A549 (cell line): ENCODE results near the gene SRSF8. TPM values are rescaled to one million over a fixed set of nuclear protein-coding genes. Genes with fewer than 3 reads are reported as not detected.

ENCODE experiments used
- ATAC-seq, 2 experiments: fragments of 200-7000 bp in 1 of 2; fragments of >200 bp in 1 of 2; cut with Nextera tagmentation in 1 of 2; cut with Tn5 transposase in 1 of 2; 3 replicates each; pipeline versions ENCODE4 v1.8.0 to v1.9.1; 2018 to 2020; ENCODE audit warnings: mild to moderate bottlenecking in 1 of 2, moderate library complexity in 1 of 2
- CTCF ChIA-PET: fragments of 300-600 bp; sonication (Branson Sonifier 250); formaldehyde crosslinking; extraction: SDS; loops from one replicate; lab custom pipeline; 2021; ENCODE audit warnings: antibody characterized with exemption, inconsistent platforms; lab: Yijun Ruan, JAX
- POLR2A ChIA-PET: fragments of 350-600 bp; formaldehyde crosslinking; extraction: SDS; loops from one replicate; lab custom pipeline; 2021; ENCODE audit warnings: antibody characterized with exemption, inconsistent platforms; lab: Yijun Ruan, JAX
- DNase-seq, 2 experiments: peaks; one replicate each; pipeline versions ENCODE4 v3.0.0 to v3.0.0-alpha.2; 2011 to 2016; ENCODE audit warnings: low read depth in 1 of 2, low spot score in 1 of 2
- FAIRE-seq: peaks from 2 replicates; lab custom pipeline; 2011; peaks lifted over from hg19 to GRCh38; lab: Jason Lieb, UNC
- H3K27ac ChIP-seq, 2 experiments: fragments of >200 bp; sonication (Bioruptor Twin); formaldehyde crosslinking; 3 replicates each; pipeline ENCODE4 v1.5.1; 2016 to 2017
- H3K4me1 ChIP-seq: fragments of >200 bp; sonication (Bioruptor Twin); formaldehyde crosslinking; 3 replicates; pipeline ENCODE4 v1.6.1; 2016
- H3K4me2 ChIP-seq: fragments of >200 bp; sonication (Bioruptor Twin); formaldehyde crosslinking; 3 replicates; pipeline ENCODE4 v1.6.1; 2016
- H3K4me3 ChIP-seq: fragments of >200 bp; sonication (Bioruptor Twin); formaldehyde crosslinking; 3 replicates; pipeline ENCODE4 v1.5.1; 2016
- H3K9me3 ChIP-seq: fragments of >200 bp; sonication (Bioruptor Twin); formaldehyde crosslinking; 3 replicates; pipeline ENCODE4 v1.6.1; 2016
- BHLHE40 ChIP-seq: IDR thresholded peaks from 2 replicates; pipeline ENCODE4 v1.6.1; 2012; ENCODE audit warnings: low read depth, low read length, inconsistent platforms
- CHD4 ChIP-seq: fragments of 200-600 bp; sonication (generic); IDR thresholded peaks from 2 replicates; pipeline ENCODE4 v1.6.1; 2016; ENCODE audit warnings: antibody characterized with exemption, mild to moderate bottlenecking, borderline replicate concordance
- EHF ChIP-seq: fragments of 250-450 bp; sonication (Bioruptor Pico); IDR thresholded peaks from 2 replicates; pipeline ENCODE4 v1.5.0; 2020; ENCODE audit warnings: mild to moderate bottlenecking
- ESRRA ChIP-seq: fragments of 150-350 bp; IDR thresholded peaks from 2 replicates; pipeline ENCODE4 v1.6.1; 2014; ENCODE audit warnings: mild to moderate bottlenecking, low read length, borderline replicate concordance
- HEYL ChIP-seq: fragments of 250-450 bp; sonication (Bioruptor Pico); IDR thresholded peaks from 2 replicates; pipeline ENCODE4 v1.8.0; 2021; ENCODE audit warnings: mild to moderate bottlenecking, moderate library complexity
- HOXB13 ChIP-seq: fragments of 250-450 bp; sonication (Bioruptor Pico); IDR thresholded peaks from 2 replicates; pipeline ENCODE4 v1.5.0; 2020; ENCODE audit warnings: low read depth, mild to moderate bottlenecking, moderate library complexity
- JUN ChIP-seq, 2 experiments: fragments of >200 bp; sonication (Bioruptor Twin); formaldehyde crosslinking; IDR thresholded peaks; 2 replicates in 1 of 2; 3 replicates in 1 of 2; pipeline ENCODE4 v1.6.1; 2016 to 2017
- JUNB ChIP-seq: fragments of >200 bp; sonication (Bioruptor Twin); formaldehyde crosslinking; IDR thresholded peaks from 2 replicates; pipeline ENCODE4 v1.6.1; 2016
- MYC ChIP-seq: IDR thresholded peaks from 2 replicates; pipeline ENCODE4 v1.6.1; 2012; ENCODE audit warnings: mild to moderate bottlenecking, inconsistent platforms, low read length, improper control_type of control experiment, borderline replicate concordance
- REST ChIP-seq: fragments of 200-600 bp; sonication (generic); IDR thresholded peaks from 2 replicates; pipeline ENCODE4 v1.6.1; 2016; ENCODE audit warnings: antibody characterized with exemption, mild to moderate bottlenecking, moderate library complexity
- RNF2 ChIP-seq: fragments of 200-600 bp; sonication (generic); IDR thresholded peaks from 2 replicates; pipeline ENCODE4 v1.6.1; 2016; ENCODE audit warnings: low read depth, mild to moderate bottlenecking, antibody characterized with exemption, moderate library complexity, borderline replicate concordance
- TFCP2L1 ChIP-seq: fragments of 250-450 bp; sonication (Bioruptor Pico); IDR thresholded peaks from 2 replicates; pipeline ENCODE4 v1.5.0; 2021; ENCODE audit warnings: mild to moderate bottlenecking
- ZSCAN20 ChIP-seq: fragments of 250-450 bp; sonication (Bioruptor Pico); IDR thresholded peaks from 2 replicates; pipeline ENCODE4 v1.8.0; 2022; ENCODE audit warnings: mild to moderate bottlenecking, moderate library complexity
- WGBS: methylation state at CpG from one replicate; pipeline ENCODE4 v1.1.6; 2017; ENCODE audit errors: missing lambda C conversion rate; 5-methylcytosine and 5-hydroxymethylcytosine counted together
- polyA plus RNA-seq, 4 experiments: library from polyadenylated mRNA; depleted of rRNA in 3 of 4; stranded (reverse); fragments of >200 nt; fragmentation: RNase III in 1 of 4; extraction: RNeasy Plus Mini Kit Qiagen cat#74134 plus additional on column Dnase treatment in 1 of 4; gene quantifications; 2 replicates in 3 of 4; 3 replicates in 1 of 4; pipeline ENCODE4 v1.2.3, GENCODE V29; 2011 to 2017
- TF ChIP-seq, protein P1 (sequence below): fragments of 450-650 bp; IDR thresholded peaks from 2 replicates; pipeline ENCODE4 v1.6.1; 2014; ENCODE audit warnings: antibody characterized with exemption
- TF ChIP-seq, protein P2 (sequence below): IDR thresholded peaks from 2 replicates; pipeline ENCODE4 v1.6.1; 2012

The SRSF8 gene
- polyA plus RNA-seq, 2 of the 4 experiments (the other 2 are of a cell fraction), result 15.1 to 30.2 TPM

DNA sequence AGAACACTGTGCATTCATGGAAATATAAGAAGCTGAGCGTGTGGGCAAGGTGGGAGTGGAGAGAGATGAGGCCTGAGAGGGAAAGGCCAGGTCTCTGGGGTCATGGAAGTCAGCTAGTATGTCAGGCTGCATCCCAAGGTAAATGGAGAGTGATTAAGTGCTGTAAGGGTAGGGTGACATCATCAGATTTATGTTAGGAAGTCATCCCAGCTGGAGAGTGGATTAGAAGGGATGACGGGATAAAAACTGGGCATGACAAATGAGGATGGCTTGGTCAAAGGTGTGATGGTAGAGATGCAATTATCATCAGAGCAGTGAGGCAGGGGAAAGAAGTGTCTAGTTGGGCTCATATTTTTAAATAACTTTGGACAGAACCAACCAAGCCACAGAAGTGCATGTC lies 19.4 kb downstream of the SRSF8 start:
- ATAC-seq (no peak), DNase-seq (no peak), FAIRE-seq (no peak)
- Histone ChIP-seq H3K4me2 (no peak overlapping the region), H3K4me1 (peaks cover 3% of the 10 kb centered on the region; the same call in 1 of the 3 replicates), H3K9me3 (no peaks in the 10 kb centered on the region), H3K27ac (no peak overlapping the region), H3K4me3 (no peak overlapping the region)
- no peak for TF ChIP-seq CHD4
- TF ChIP-seq ESRRA, result no peak
- TF ChIP-seq, protein P1, sequence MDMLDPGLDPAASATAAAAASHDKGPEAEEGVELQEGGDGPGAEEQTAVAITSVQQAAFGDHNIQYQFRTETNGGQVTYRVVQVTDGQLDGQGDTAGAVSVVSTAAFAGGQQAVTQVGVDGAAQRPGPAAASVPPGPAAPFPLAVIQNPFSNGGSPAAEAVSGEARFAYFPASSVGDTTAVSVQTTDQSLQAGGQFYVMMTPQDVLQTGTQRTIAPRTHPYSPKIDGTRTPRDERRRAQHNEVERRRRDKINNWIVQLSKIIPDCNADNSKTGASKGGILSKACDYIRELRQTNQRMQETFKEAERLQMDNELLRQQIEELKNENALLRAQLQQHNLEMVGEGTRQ, result no peak
- no peak for TF ChIP-seq MYC
- TF ChIP-seq JUNB, result no peak
- CTCF ChIA-PET, result interaction anchor here (0.7 to 1.2 kb wide), 2 partner anchors 7 to 13 kb away, joined by 3 read pairs; no protein-coding TSS in a partner anchor
- WGBS, result 67% methylated on average over 2 of the region's 2 CpGs
- POLR2A ChIA-PET, result no interaction called here

DNA sequence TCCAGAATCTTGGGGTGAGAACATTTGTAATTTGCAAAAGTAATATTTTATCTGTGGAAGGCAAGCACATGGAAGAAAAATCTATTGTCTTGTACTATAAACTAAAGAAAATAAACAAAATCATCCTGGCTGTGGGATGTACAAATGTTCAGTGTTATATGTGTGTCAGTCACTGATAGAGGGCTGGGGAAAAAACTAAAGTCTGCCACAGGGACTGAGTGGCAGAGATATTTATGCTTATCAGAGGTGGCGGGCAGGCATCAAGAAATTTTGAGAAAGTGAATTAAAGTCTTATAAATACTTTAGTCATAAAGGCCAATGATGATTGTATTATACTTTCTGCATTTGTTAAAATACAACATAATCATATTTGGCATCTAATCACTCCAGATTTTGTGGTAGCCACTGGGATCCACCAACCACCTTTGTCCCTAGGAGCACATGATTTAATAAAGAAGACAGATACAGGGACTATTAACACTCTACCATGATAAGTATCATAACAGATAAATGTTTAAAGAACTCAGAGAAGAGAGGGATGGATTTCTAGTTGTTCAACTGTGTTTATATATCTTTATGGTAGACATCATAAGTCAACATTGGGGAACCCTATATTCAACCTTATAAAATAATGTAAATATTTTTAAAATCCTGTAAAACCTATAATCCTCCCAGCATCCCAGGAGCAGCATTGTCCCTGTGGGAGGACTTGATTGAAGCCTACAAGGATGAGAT lies 20.3 kb downstream of the SRSF8 start:
- whole genome bisulfite sequencing, result 89% methylated on average over 1 of the region's 1 CpG
- ChIA-PET POLR2A (no interaction called here), CTCF (interaction anchor here (1.1 kb wide), 1 partner anchor 14 kb away, joined by 3 read pairs; no protein-coding TSS in a partner anchor)
- FAIRE-seq (no peak), DNase-seq (no peak), ATAC-seq (no peak)
- Histone ChIP-seq H3K4me3 (no peak overlapping the region), H3K4me2 (no peak overlapping the region), H3K9me3 (no peaks in the 10 kb centered on the region), H3K4me1 (peaks cover 6% of the 10 kb centered on the region; the same call in 1 of the 3 replicates), H3K27ac (no peak overlapping the region)
- TF ChIP-seq BHLHE40 (no peak), MYC (no peak), HEYL (no peak), REST (no peak), TFCP2L1 (CRISPR knock-in tag) (no peak)

DNA sequence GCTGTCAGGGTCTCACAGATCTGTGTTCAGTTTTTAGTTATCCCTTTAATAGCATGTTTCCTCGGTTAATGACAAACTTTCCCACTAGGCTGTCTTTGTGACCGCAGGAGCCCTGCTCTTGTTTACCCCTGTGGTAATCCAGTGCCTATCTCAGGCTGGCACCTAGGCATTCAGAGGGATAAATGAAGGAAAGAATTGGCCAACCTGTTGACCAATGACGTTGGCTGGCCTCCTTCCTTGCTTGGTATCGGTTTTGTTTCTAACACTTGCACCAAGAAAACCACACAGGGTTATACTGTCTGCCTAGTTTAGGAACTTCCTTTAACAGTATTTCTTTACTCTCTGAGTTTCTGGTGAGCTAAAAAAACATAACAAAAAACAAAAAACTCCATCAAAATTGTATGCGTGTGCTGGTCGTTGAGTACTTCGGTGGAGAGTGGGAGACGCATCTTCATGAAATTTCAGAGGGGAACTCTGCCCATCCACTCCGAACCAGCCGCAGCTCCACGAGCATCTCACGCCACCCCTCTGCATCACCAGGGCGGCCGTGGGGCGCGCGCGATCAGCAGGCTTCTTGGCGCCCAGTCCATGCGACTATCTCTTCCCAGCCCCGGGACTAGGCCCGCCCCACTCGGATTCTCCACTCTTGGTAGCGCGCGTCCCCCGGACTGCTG lies 22.4 kb downstream of the SRSF8 start:
- TF ChIP-seq, protein P2, sequence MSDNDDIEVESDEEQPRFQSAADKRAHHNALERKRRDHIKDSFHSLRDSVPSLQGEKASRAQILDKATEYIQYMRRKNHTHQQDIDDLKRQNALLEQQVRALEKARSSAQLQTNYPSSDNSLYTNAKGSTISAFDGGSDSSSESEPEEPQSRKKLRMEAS, result 0 out of 2 replicates have a peak, but pooled peaks have one; percentile 30
- TF ChIP-seq EHF (CRISPR knock-in tag) (no peak), RNF2 (no peak), ZSCAN20 (CRISPR knock-in tag) (no peak), JUN (IDR thresholded peaks at IDR 0.05) (no peak), HOXB13 (CRISPR knock-in tag) (no peak)
- Histone ChIP-seq H3K4me3 (peak overlapping the region; percentile 80), H3K27ac (peak overlapping the region; percentile 84 to 96), H3K4me2 (peak overlapping the region; percentile 84), H3K4me1 (peaks cover 24% of the 10 kb centered on the region), H3K9me3 (no peaks in the 10 kb centered on the region)
- FAIRE-seq (no peak), ATAC-seq (peak; percentile 78 to 79), DNase-seq (peak in 1 of 2 experiments; percentile 11)
- WGBS, result 43% methylated on average over 12 of the region's 27 CpGs
- POLR2A ChIA-PET, result interaction anchor here (0.6 to 2.2 kb wide), 4 partner anchors 14 to 768 kb away, joined by 3 to 29 read pairs (median 6); partner anchors contain the start of gene SRSF8
- CTCF ChIA-PET, result interaction anchor here (0.6 to 1.6 kb wide), 3 partner anchors 16 to 684 kb away, joined by 3 to 7 read pairs (median 5); no protein-coding TSS in a partner anchor
